LNCaP clone FGC (cell line): ENCODE results near the gene RARA.

Source experiments
- DNase-seq: peaks from one replicate; pipeline ENCODE4 v3.0.0-alpha.2; 2011; ENCODE audit warnings: low read depth
- H3K4me3 ChIP-seq: 2 replicates; pipeline ENCODE4 v1.5.1; 2011; ENCODE audit warnings: mild to moderate bottlenecking, low read depth, low read length, control low read depth
- CTCF ChIP-seq: IDR thresholded peaks from 2 replicates; pipeline ENCODE4 v1.5.1; 2012; ENCODE audit warnings: mild to moderate bottlenecking; ENCODE audit not compliant: control insufficient read depth, insufficient read depth; ENCODE audit errors: extremely low read depth

RARA gene

GRCh38 chr17:40287159-40287493 is 21.9 kb upstream of the RARA start:
- no peak for TF ChIP-seq CTCF
- peak overlapping the region; percentile 11; the same call in 1 of the 2 replicates for H3K4me3 ChIP-seq
- no peak for DNase-seq

GRCh38 chr17:40287494-40288369 is 21.2 kb upstream of the RARA start, which contains the start of gene CDC6:
Gene CDC6, plus strand, starts transcription at chr17:40287879. Its CDS starts 1,542 bp downstream, at chr17:40289421.
- peak; percentile 98 for DNase-seq
- H3K4me3 ChIP-seq = peak within 1 kb of the TSS; percentile 100
- no peak for TF ChIP-seq CTCF

- H3K4me3 ChIP-seq = no peak overlapping the region
- peak; percentile 41 for DNase-seq
Measured at GRCh38 chr17:40290629-40291280, 18.2 kb upstream of the RARA start.

GRCh38 chr17:40291281-40291664 is 17.7 kb upstream of the RARA start:
- H3K4me3 ChIP-seq = no peak overlapping the region
- DNase-seq = no peak

More at GRCh38 chr17:40290629-40291280, 18.2 kb upstream of the RARA start:
- peak; percentile 74 for TF ChIP-seq CTCF

GRCh38 chr17:40293363-40293762 is 15.6 kb upstream of the RARA start:
- DNase-seq = no peak
- TF ChIP-seq CTCF = no peak
- no peak overlapping the region for H3K4me3 ChIP-seq

More at GRCh38 chr17:40291281-40291664, 17.7 kb upstream of the RARA start:
- no peak for TF ChIP-seq CTCF

- TF ChIP-seq CTCF = no peak
- H3K4me3 ChIP-seq = no peak overlapping the region
- DNase-seq = no peak
Measured at GRCh38 chr17:40295488-40296436, 13.2 kb upstream of the RARA start.
